ENCODE data around the gene NDRG3.
A peak's percentile ranks its signal among the peaks of the same experiment; 100 is the strongest.
"Not testable (repeated sequence)": the region's sequence is repeated elsewhere in the genome, so short reads cannot be mapped to it uniquely, and the experiment has no call there.

Gene NDRG3

GRCh38 chr20:36758276-36758675 is 12.4 kb upstream of the NDRG3 start:
- DNase-seq: no peak

- DNase-seq: no peak
These were observed 10.6 kb upstream of the NDRG3 start for GRCh38 chr20:36756496-36756895.

- peak; percentile 33 to 37 for DNase-seq
These were observed 8.8 kb upstream of the NDRG3 start for GRCh38 chr20:36754656-36755222.

GRCh38 chr20:36752582-36752981 is 6.7 kb upstream of the NDRG3 start:
- no peak for DNase-seq

- peak in 1 of 2 experiments; percentile 13 for DNase-seq
These were observed 510 bp downstream of the NDRG3 start for GRCh38 chr20:36745234-36745926.

GRCh38 chr20:36744764-36745191 is 1.1 kb downstream of the NDRG3 start:
- DNase-seq: no peak

- DNase-seq: no peak
These were observed 1.6 kb downstream of the NDRG3 start for GRCh38 chr20:36744243-36744642.

GRCh38 chr20:36742558-36742957 is 3.3 kb downstream of the NDRG3 start:
- no peak for DNase-seq

GRCh38 chr20:36741072-36741471 is 4.8 kb downstream of the NDRG3 start:
- no peak for DNase-seq

- no peak for DNase-seq
These were observed 8.7 kb downstream of the NDRG3 start for GRCh38 chr20:36737183-36737499.

- DNase-seq: no peak
These were observed 9.3 kb downstream of the NDRG3 start for GRCh38 chr20:36736451-36737182.

- no peak for DNase-seq
These were observed 13.4 kb downstream of the NDRG3 start for GRCh38 chr20:36732456-36732855.

GRCh38 chr20:36728986-36729385 is 16.9 kb downstream of the NDRG3 start:
- no peak for DNase-seq

- no peak for DNase-seq
These were observed 19.7 kb downstream of the NDRG3 start for GRCh38 chr20:36726168-36726567.

- no peak for DNase-seq
These were observed 25.4 kb downstream of the NDRG3 start for GRCh38 chr20:36720510-36720909.

GRCh38 chr20:36717657-36718056 is 28.2 kb downstream of the NDRG3 start:
- DNase-seq: no peak

- no peak for DNase-seq
These were observed 28.9 kb downstream of the NDRG3 start for GRCh38 chr20:36717021-36717420.

GRCh38 chr20:36712775-36713174 is 33.1 kb downstream of the NDRG3 start:
- DNase-seq: no peak

GRCh38 chr20:36709126-36709525 is 36.8 kb downstream of the NDRG3 start:
- DNase-seq: no peak

- no peak for DNase-seq
These were observed 42.4 kb downstream of the NDRG3 start for GRCh38 chr20:36703530-36703929.

- no peak for DNase-seq
These were observed 45.5 kb downstream of the NDRG3 start for GRCh38 chr20:36700438-36700837.

- DNase-seq: not testable (repeated sequence)
These were observed 50.4 kb downstream of the NDRG3 start for GRCh38 chr20:36695467-36695866.

GRCh38 chr20:36688630-36689029 is 57.3 kb downstream of the NDRG3 start:
- no peak for DNase-seq

GRCh38 chr20:36687850-36688249 is 58.0 kb downstream of the NDRG3 start:
- DNase-seq: no peak
